Upper lobe of left lung (tissue), 4 donors: ENCODE data around the gene TBX20.
"Not testable (repeated sequence)": the region's sequence is repeated elsewhere in the genome, so short reads cannot be mapped to it uniquely, and the experiment has no call there.

ENCODE experiments used
- CTCF ChIP-seq, 6 experiments: fragments of 450-650 bp in 4 of 6; fragments of 200-600 bp in 2 of 6; sonication (generic) in 2 of 6; IDR thresholded peaks; one replicate each; pipeline ENCODE4 v1.5.1; 2016 to 2019; ENCODE audit warnings: antibody characterized with exemption in 6 of 6
- EP300 ChIP-seq, 4 donors: sonication (generic); formaldehyde crosslinking; IDR thresholded peaks; one replicate each; pipeline ENCODE4 v1.5.1; 2017; ENCODE audit warnings: antibody characterized with exemption in 4 of 4, control low read depth in 2 of 4
- POLR2A ChIP-seq, 4 donors: fragments of 450-650 bp; IDR thresholded peaks; one replicate each; pipeline ENCODE4 v1.5.1; 2016 to 2017; ENCODE audit warnings: antibody characterized with exemption in 4 of 4, mild to moderate bottlenecking in 2 of 4
- POLR2AphosphoS5 ChIP-seq, 2 donors: sonication (generic); formaldehyde crosslinking; IDR thresholded peaks; one replicate each; pipeline ENCODE4 v1.5.1; 2017; ENCODE audit warnings: antibody characterized with exemption in 2 of 2

- TF ChIP-seq CTCF, POLR2AphosphoS5, POLR2A, EP300 (IDR thresholded peaks at IDR 0.05): not testable (repeated sequence)
These were observed 68.4 kb downstream of the TBX20 start for GRCh38 chr7:35185578-35185907.
